ENCODE results near the gene NXPH3.

GRCh38 chr17:49612726-49613125 lies 37.1 kb downstream of the NXPH3 start:
- no peak for TF ChIP-seq POLR2AphosphoS5 (IDR thresholded peaks at IDR 0.05; ENCODE audit: low read depth)
- no peak for TF ChIP-seq CTCF (IDR thresholded peaks at IDR 0.05; ENCODE audit: insufficient read depth, low read length)

Measured in HL-60 (cell line).